Duodenal mucosa (tissue), 2 donors: ENCODE results near the gene GALNT13.

Experiments
- H3K27ac ChIP-seq: one replicate; pipeline ENCODE4 v1.7.0; 2013; ENCODE audit warnings: low read depth, low read length
- H3K27me3 ChIP-seq, 2 donors: one replicate each; pipeline ENCODE4 v1.7.0; 2013; ENCODE audit warnings: low read length in 2 of 2, control low read depth in 1 of 2; ENCODE audit not compliant: insufficient read depth in 2 of 2, control insufficient read depth in 1 of 2
- H3K36me3 ChIP-seq, 2 donors: one replicate each; pipeline ENCODE4 v1.7.0; 2013; ENCODE audit warnings: low read length in 2 of 2, control low read depth in 1 of 2; ENCODE audit not compliant: insufficient read depth in 2 of 2, control insufficient read depth in 1 of 2
- H3K4me1 ChIP-seq, 2 donors: one replicate each; pipeline ENCODE4 v1.7.0; 2013; ENCODE audit warnings: low read length in 2 of 2, control low read depth in 1 of 2; ENCODE audit not compliant: insufficient read depth in 2 of 2, control insufficient read depth in 1 of 2
- H3K4me3 ChIP-seq, 2 donors: one replicate each; pipeline ENCODE4 v1.7.0; 2013; ENCODE audit warnings: low read length in 2 of 2, low read depth in 1 of 2
- H3K9ac ChIP-seq, 2 donors: one replicate each; pipeline ENCODE4 v1.7.0; 2013; ENCODE audit warnings: low read length in 2 of 2, low read depth in 1 of 2
- H3K9me3 ChIP-seq, 2 donors: one replicate each; pipeline ENCODE4 v1.7.0; 2013; ENCODE audit warnings: low read length in 2 of 2, control low read depth in 1 of 2; ENCODE audit not compliant: control insufficient read depth in 1 of 2

The GALNT13 gene

DNA sequence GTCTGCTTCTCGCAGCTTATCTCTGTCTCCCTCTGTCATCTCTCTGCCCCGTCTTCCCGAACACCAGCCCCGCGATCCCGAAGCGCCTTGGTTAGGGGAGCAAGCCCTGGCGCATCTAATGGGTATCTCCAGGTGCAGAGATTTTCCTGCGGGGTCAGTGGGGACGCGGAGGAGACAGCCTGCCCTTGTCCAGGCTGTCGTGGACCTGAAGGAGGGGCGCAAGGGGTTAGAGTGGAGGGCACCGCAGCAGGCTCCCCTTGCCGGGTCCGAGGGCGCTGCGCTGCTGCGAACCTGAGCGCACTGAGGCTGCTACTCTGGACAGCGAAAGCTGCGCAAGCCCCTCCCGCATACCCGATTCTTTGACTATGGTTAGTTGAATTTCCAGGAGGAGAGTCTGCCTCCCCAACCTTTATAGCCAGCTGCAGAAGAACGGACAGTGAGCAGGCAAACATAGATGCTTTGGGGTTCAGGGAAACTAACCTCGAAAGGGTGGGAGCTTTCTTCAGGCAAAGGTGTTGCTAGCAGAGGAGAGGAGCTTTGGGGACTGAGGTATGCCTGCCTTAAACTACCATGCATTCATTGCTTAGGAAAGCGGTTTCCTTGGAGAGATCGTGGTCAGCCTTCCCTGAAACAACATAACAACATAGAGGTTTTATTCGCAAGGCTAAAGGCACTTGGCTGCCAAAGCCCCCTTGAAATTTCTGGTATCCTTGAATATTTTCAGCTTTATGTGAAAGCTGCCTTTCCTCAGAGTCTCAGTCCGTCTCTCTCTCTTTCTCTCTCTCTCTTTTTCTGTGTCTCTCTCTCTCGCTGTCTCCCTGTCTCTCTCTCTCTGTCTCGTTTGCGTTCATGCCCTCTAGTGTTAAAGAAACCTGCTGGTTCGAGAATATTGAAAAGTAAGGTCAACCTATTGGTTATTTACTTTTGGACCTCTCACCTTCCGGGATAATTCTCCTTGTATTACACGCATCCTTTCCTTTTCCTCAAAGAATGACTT, 1.6 kb downstream of the GALNT13 start:
- H3K9ac ChIP-seq, result no peak overlapping the region
- H3K4me1 ChIP-seq, result no peaks in the 10 kb centered on the region
- H3K9me3 ChIP-seq, result no peaks in the 10 kb centered on the region
- no peak overlapping the region for H3K27ac ChIP-seq
- no peak overlapping the region for H3K4me3 ChIP-seq
- H3K36me3 ChIP-seq, result no peaks in the 10 kb centered on the region
- H3K27me3 ChIP-seq, result peaks cover 18 to 27% of the 10 kb centered on the region in 2 donors

DNA sequence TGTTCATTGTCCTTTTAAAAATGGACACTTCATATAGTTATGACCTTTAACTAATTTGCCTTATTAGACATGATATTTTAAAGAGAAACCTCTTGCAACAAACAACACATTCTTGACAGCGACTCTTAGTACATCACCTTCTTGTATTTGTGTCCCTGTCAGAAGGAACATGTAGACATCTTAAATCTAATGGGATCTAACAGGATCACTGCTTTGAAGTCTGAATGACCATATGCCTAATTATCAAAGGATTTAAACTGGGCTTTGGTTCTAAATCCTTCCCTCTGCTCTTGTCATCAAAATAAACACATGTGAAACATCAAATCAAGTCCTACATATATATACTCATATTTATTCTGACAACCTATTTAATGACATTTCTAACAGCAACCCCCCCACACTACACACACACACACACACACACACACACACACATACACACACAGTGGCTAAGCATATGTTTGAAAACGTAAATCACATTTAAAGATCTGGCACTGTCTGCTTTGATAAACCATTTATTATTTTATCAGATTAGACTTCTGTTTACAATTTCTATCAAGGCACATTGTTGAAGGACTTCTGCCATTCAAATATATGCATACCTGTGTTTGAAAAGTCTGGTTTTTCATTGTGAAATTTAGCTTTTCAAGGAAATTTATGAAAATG, 4.2 kb downstream of the GALNT13 start:
- Histone ChIP-seq H3K4me3 (no peak overlapping the region), H3K36me3 (no peaks in the 10 kb centered on the region)

DNA sequence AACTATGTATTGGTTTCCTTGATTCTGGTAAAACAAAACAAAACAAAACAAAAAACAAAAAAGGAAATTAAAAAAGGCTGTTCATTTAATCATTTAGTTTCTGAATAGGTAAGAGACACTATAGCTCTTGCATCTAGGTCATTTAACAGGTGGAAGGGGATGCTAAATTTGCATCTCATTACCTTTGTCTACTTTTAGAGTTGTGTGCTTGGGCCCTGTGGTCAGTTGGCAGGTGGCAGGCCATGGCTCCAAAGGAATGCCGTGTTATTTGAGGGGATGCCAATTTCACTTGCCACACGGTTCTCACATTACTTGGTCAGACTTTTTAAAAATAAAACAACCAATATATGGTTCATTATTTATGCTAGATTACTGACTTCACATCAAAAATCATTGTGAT, 9.2 kb downstream of the GALNT13 start:
- no peaks in the 10 kb centered on the region for H3K27me3 ChIP-seq
- H3K4me1 ChIP-seq, result no peaks in the 10 kb centered on the region
- no peak overlapping the region for H3K27ac ChIP-seq
- no peaks in the 10 kb centered on the region for H3K36me3 ChIP-seq
- no peaks in the 10 kb centered on the region for H3K9me3 ChIP-seq
- no peak overlapping the region for H3K9ac ChIP-seq
- no peak overlapping the region for H3K4me3 ChIP-seq

More for the DNA sequence above, 4.2 kb downstream of the GALNT13 start:
- Histone ChIP-seq H3K27me3 (peaks cover 13 to 23% of the 10 kb centered on the region in 2 donors), H3K9me3 (no peaks in the 10 kb centered on the region), H3K4me1 (no peaks in the 10 kb centered on the region), H3K9ac (no peak overlapping the region), H3K27ac (no peak overlapping the region)

DNA sequence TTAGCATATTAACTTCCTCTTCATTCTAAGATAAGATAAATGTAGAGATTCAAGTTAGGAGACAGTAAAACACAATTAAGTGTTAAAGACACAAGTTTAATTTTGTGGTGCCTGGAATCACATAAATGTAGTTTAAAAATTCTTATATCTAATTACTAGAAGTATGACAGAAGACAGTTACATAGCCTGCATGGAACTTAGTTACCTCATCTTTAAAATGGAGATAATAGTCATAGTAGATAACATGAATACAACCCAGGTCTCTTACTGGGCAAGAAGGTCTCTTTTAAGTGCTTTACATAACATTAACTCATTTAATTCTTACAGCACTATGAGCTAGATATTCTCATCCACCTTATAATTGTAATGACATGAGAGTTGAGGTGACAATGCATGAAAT, 15.1 kb downstream of the GALNT13 start:
- Histone ChIP-seq H3K9ac (no peak overlapping the region), H3K4me1 (no peaks in the 10 kb centered on the region), H3K27ac (no peak overlapping the region), H3K9me3 (no peaks in the 10 kb centered on the region), H3K4me3 (no peak overlapping the region), H3K27me3 (no peaks in the 10 kb centered on the region), H3K36me3 (no peaks in the 10 kb centered on the region)

DNA sequence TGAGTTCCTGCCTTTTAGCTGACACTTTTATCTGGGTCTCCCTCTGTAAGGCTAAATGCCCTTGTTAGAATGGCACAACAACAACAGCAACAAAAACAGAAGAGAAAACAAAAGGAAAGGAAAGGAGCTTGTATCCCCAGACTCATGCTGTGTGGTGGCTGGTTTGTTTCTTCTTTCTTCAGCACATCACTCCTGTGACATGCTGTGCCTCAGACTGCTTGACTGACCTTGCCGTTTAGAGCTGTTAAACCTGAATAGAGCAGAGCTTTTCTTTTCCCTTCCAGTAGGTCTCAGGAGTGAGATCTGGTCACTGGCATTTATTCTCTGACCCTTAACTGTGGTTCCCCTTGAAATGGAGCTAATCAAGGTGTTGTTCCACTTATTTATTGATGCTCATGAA, 18.9 kb downstream of the GALNT13 start:
- H3K27ac ChIP-seq, result no peak overlapping the region
- H3K4me1 ChIP-seq, result no peaks in the 10 kb centered on the region
- no peaks in the 10 kb centered on the region for H3K36me3 ChIP-seq
- no peak overlapping the region for H3K4me3 ChIP-seq
- H3K27me3 ChIP-seq, result no peaks in the 10 kb centered on the region
- H3K9me3 ChIP-seq, result no peaks in the 10 kb centered on the region
- H3K9ac ChIP-seq, result no peak overlapping the region

DNA sequence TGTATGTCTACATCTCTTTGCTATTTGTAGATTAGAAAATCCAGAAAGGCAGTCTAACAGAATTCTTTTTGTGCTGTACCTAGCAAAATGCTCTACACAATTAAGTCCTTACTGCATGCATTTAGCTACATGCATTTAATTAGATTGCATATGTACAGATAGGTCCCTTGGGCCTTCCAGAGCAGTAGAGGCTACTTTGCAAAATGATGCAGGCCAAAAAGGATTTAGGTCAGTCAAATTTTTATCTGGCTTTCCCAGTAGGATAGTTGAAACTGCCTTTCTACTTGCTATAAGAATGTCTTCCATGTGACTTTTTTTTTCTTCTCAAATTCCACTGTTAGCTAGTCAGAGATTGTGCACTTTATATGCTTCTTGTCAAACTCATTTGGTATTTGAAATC, 19.3 kb downstream of the GALNT13 start:
- Histone ChIP-seq H3K9me3 (no peaks in the 10 kb centered on the region), H3K36me3 (no peaks in the 10 kb centered on the region), H3K4me3 (no peak overlapping the region), H3K27me3 (no peaks in the 10 kb centered on the region), H3K9ac (no peak overlapping the region), H3K4me1 (no peaks in the 10 kb centered on the region), H3K27ac (no peak overlapping the region)

DNA sequence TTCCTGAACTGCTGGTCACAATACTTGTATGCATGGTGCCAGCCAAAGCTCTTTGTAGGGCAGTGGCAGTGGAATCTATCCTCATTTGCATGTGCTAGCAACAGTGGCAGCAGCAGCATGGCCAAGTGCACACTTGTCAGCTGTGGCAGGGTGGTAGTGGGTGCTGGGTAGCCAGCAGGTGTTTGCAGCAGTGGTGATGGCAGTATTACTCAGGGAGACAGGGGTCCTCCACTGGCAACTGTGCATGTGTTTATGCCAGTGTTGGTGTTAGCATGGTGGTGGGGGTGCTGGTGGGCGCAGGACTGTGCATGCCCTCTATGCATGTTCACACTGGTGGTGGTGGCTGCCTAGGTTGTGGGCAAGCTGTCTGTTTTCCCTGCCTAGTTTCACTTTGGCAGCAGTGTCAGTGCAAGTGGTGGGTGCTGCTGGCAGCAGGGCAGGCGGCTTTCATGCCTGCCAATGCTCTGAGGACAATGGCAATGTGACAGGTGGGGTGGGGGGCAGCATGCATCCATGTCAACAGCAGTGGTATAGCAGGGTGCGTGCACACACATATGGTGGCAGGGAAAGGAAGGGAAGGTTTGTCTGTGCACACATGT, 41.2 kb downstream of the GALNT13 start:
- H3K9me3 ChIP-seq, result peaks cover 0 to 6% of the 10 kb centered on the region in 2 donors
- no peaks in the 10 kb centered on the region for H3K36me3 ChIP-seq
- H3K27ac ChIP-seq, result no peak overlapping the region

DNA sequence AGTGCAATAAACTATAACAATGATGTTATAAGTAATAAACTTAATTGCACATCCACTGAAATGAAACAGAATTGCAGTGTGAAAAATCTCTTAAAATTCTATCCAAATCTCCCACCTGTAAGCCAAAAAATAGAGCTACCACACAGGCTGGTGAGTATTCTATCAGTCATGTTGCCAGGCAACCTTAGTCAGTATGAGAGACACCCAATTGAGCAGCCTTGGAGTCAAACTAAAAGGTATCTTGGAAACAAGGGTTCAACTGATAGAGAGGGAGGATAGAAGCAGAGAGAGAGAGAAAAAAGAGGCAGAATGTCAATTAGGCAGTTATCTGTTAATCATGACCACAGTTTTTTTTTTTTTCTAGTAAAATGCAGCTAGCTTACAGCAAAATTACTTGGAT, 45.8 kb downstream of the GALNT13 start:
- H3K4me3 ChIP-seq, result no peak overlapping the region
- H3K27me3 ChIP-seq, result no peaks in the 10 kb centered on the region
- no peaks in the 10 kb centered on the region for H3K4me1 ChIP-seq
- H3K9me3 ChIP-seq, result peaks cover 0 to 4% of the 10 kb centered on the region in 2 donors
- no peaks in the 10 kb centered on the region for H3K36me3 ChIP-seq
- no peak overlapping the region for H3K9ac ChIP-seq
- no peak overlapping the region for H3K27ac ChIP-seq

More for the DNA sequence above, 41.2 kb downstream of the GALNT13 start:
- H3K4me1 ChIP-seq, result no peaks in the 10 kb centered on the region
- no peaks in the 10 kb centered on the region for H3K27me3 ChIP-seq
- no peak overlapping the region for H3K4me3 ChIP-seq
- no peak overlapping the region for H3K9ac ChIP-seq

DNA sequence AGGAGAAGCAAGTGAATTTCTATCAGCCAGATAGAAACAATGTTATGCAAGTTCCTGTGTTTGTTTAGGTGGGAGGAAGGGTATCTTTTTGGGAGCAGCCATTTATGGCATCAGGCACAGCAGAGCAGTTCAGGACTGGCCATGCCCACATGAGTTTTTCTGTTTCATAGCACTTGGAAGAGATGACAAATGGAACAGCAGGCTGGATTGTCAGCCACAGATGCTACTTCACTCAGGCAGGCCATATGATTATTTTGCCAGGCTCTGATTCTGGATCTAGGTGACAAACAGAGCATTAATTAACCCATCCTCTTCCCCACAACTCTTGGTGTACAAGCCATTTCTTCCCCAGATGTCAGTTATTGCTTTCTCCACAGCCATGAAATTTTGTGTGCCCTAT, 63.8 kb downstream of the GALNT13 start:
- no peaks in the 10 kb centered on the region for H3K9me3 ChIP-seq
- no peak overlapping the region for H3K4me3 ChIP-seq
- no peaks in the 10 kb centered on the region for H3K27me3 ChIP-seq
- H3K9ac ChIP-seq, result no peak overlapping the region
- H3K27ac ChIP-seq, result no peak overlapping the region
- H3K36me3 ChIP-seq, result no peaks in the 10 kb centered on the region
- no peaks in the 10 kb centered on the region for H3K4me1 ChIP-seq
